Cardiac septum (tissue), 1 donor: ENCODE measurements around the gene ZNF385B. TPM values are rescaled to one million over a fixed set of nuclear protein-coding genes. Genes with fewer than 3 reads are reported as not detected.
"Not testable (repeated sequence)": the region's sequence is repeated elsewhere in the genome, so short reads cannot be mapped to it uniquely, and the experiment has no call there.

ENCODE experiments used
- DNase-seq: peaks from one replicate; pipeline ENCODE4 v3.0.0-alpha.2; 2020; ENCODE audit warnings: low spot score
- intact Hi-C: fragments of 100-400 bp; cut with DNase I; formaldehyde crosslinking; loops from one replicate; pipeline ENCODE4 v1.14.0; 2022
- total RNA-seq: library from RNA; stranded (reverse); fragmentation: NEBNext Ultra II Directional; extraction: Animal tissue kit (Norgen Biotek cat#: 25700); gene quantifications from one replicate; pipeline ENCODE4 v1.2.1, GENCODE V29; 2021
- donor health status: DM: no; HTN: no; CAD: no.

Gene ZNF385B
- total RNA-seq, 1 donor from 2014 or later = 6.7 TPM

DNA sequence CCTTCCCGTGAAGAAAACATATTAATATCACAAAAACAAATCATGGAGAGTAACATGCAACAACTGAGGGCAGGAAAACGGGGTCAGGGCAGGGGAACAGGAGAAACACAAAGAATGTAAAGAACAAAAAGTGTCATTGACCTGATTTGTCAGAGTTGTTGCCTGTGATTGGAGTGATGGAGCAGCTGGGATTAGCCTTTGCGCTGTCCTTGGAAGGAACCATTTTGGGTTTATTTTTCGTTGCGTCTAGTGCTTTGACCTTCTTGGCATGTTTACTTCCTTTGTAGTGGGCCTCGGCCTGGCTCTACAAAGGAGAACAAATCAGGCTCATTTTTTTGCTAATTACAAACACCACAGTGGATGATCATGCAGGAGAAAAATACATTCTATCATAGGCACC, 378.3 kb downstream of the ZNF385B start:
- intact Hi-C loops = no loop called here
- no peak for DNase-seq

GRCh38 chr2:179479947-179480346, 381.5 kb downstream of the ZNF385B start:
- intact Hi-C loops = no loop called here
- DNase-seq = no peak

DNA sequence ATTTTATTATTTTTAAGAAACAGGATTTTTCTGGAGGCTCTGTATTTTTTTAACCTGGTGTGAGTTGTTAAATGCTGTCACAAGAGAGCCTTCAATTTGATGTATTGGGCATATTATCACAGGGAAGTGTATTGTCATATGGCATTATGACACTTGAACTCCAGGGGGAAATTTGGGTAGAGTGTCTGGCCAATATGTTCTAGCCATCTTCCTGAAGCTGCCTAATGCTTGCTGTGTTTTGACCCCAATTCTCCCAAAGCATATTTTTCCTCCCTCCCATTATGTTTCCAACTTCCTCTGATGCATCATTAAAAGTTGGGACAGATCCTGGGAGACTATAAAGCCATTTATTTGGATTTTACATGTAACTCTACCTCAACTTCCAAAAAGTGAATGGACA, 382.6 kb downstream of the ZNF385B start:
- DNase-seq = no peak
- intact Hi-C loops = no loop called here

- intact Hi-C loops = no loop called here
- DNase-seq = no peak
Observed at GRCh38 chr2:179470992-179471391, 390.4 kb downstream of the ZNF385B start.

- no peak for DNase-seq
- intact Hi-C loops = no loop called here
Observed at GRCh38 chr2:179470089-179470488, 391.3 kb downstream of the ZNF385B start.

- DNase-seq = no peak
- intact Hi-C loops = no loop called here
Observed at GRCh38 chr2:179467960-179468359, 393.5 kb downstream of the ZNF385B start.

GRCh38 chr2:179467111-179467510, 394.3 kb downstream of the ZNF385B start:
- intact Hi-C loops = no loop called here
- no peak for DNase-seq

- intact Hi-C loops = no loop called here
- no peak for DNase-seq
Observed at GRCh38 chr2:179461420-179461819, 400.0 kb downstream of the ZNF385B start.

GRCh38 chr2:179460181-179460929, 401.1 kb downstream of the ZNF385B start:
- no peak for DNase-seq
- intact Hi-C loops = no loop called here

DNA sequence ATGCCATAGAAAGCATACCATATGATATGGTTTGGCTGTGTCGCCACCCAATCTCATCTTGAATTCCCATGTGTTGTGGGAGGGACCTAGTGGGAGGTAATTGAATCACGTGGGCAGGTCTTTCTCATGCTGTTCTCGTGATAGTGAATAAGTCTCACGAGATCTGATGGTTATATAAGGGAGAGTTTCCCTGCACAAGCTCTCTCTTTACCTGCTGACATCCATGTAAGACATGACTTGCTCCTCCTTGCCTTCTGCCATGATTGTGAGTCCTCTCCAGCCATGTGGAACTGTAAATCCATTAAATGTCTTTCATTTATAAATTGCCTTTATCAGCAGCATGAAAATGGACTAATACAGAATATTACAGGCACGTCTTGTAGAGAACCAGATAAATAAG, 403.3 kb downstream of the ZNF385B start:
- intact Hi-C loops, DNase-seq: not testable (repeated sequence)

DNA sequence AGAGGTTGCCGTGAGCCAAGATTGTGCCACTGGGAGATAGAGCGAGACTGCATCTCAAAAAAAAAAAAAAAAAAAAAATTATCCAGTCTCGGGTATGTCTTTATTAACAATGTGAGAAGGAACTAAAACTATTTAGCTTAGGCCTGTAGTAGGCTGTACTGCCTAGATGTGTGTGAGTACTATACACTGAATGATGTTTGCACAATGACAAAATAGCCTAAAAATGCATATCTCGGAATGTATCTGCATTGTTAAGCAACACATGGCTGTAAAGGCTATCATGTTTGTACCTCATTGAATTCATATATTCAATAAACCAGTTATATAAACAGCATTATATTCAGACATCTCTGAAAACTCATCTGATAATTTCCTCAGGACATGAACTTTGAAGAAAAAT, 405.6 kb downstream of the ZNF385B start:
- DNase-seq = no peak
- intact Hi-C loops = no loop called here

DNA sequence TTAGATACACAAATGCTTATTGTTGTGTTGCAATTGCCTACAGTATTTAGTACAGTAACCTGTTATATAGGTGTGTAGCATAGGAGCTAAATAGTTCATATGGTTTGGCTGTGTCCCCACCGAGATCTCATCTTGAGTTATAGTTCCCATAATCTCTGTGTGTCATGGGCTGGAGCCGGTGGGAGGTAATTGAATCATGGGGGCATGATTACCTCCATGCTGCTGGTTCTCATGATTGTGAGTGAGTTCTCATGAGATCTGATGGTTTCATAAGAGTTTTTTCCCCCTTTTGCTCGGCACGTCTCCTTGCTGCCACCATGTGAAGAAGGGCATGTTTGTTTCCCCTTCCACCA, 406.3 kb downstream of the ZNF385B start:
- intact Hi-C loops = no loop called here
- DNase-seq = no peak

GRCh38 chr2:179454443-179455171, 406.8 kb downstream of the ZNF385B start:
- intact Hi-C loops = no loop called here
- no peak for DNase-seq

DNA sequence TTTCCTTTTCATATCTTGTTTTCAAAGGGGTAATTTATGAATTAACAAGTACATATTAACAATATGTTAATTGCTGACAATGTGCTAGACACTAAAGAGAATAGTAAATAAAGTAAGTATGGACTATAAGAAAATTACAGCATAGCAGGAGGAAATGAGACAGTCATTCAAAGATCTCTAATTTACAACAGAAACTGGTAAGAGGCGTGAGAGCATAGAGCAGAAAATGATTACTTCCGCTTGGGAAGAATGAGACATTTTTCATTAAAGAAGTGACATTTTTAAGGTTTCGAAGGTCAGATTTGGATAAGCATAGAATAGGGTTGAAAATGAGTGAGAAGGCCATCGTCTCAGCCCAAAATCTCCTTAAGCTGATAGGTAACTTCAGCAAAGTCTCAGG, 412.4 kb downstream of the ZNF385B start:
- no peak for DNase-seq
- intact Hi-C loops = no loop called here

DNA sequence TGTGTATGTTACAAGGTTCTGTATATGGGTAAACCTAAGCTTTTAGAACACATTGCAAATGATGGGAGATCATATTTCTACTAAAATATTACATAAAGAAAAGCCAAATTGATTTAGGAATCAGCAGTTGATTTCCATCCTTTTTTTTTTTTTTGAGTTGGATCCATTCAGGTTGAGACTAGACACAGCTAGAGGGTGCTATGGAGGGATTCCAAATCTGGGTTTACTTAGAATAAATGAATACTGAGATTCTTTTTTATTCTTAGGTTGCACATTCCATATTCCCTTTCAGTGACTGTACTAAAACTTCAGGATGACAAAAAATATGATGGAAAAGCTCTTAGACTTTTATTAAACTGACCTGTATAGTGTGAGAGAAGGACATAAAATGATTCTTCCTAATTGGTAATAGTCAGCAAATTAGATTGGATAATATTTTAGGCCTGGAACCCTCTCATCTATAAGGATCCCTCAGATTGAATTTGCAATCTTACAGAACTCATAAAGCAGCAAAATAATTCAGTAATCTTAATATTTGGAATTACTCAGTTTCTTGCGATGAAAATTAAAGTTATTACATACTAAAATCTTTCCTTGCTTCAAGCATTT, 413.5 kb downstream of the ZNF385B start:
- intact Hi-C loops = no loop called here
- no peak for DNase-seq

GRCh38 chr2:179447421-179447820, 414.0 kb downstream of the ZNF385B start:
- intact Hi-C loops = no loop called here
- DNase-seq = no peak

DNA sequence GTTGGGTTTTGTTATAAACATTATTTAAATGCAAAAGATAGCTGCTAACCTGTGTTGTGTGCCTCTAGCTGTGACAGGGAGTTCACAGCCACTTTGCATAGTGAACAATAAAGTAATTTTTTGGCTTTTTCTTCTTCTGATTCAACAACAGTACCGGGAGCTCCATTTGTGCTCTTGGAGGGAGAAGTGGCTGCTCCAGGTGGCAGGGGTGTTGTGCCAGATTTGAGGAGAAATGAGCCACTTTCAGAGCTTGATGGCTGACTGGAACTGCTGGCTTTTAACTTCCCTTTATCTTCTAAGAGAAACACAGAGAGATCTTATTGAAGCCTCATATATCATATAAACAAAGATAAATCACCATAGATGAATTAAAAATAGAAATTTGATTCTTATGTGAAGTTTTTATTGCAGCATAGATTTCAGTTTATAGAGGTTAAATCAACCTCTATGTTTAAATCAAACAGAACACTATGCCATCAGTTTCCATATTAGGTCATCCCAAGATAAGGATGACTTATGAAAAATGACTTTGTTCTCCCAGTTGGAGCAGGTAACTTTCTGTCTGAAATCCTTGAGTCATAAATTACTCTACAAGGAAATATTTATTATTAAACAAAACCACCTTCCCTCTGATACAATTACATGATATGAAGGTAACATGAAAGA, 414.8 kb downstream of the ZNF385B start:
- no peak for DNase-seq
- intact Hi-C loops = no loop called here

DNA sequence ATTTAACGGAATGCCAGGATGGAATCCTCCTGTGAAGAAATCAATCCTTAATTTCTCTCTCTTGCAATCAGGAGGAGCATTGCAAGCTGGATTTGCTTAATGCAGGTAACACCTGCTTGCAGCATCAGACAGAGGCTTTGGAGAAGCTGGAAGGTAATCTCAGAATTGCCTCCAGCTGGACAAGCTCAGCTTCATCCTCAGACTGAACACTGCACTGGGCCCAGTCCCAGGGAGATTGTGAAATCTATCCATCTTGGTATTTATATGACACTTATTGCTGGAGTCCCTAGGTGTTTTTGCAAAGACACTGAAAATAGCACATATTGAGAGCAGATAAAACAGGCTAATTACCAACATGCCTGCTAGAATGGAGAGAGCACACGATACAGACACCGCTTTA, 417.4 kb downstream of the ZNF385B start:
- intact Hi-C loops = no loop called here
- no peak for DNase-seq

- no peak for DNase-seq
- intact Hi-C loops = no loop called here
Observed at GRCh38 chr2:179443180-179443579, 418.2 kb downstream of the ZNF385B start.

- DNase-seq = no peak
Observed at GRCh38 chr2:179442206-179442605, 419.2 kb downstream of the ZNF385B start.

More at GRCh38 chr2:179442206-179442605, 419.2 kb downstream of the ZNF385B start:
- intact Hi-C loops = no loop called here
